BE2C (cell line): Measurements from ENCODE around the gene SNN.

Experiments used
- DNase-seq: peaks from one replicate; pipeline ENCODE4 v3.0.0-alpha.2; 2020
- H3K27me3 ChIP-seq: fragments of 250-450 bp; sonication (Bioruptor Pico); 2 replicates; pipeline ENCODE4 v1.5.1; 2020; ENCODE audit warnings: mild to moderate bottlenecking
- H3K36me3 ChIP-seq: fragments of 250-450 bp; sonication (Bioruptor Pico); 2 replicates; pipeline ENCODE4 v1.5.1; 2020; ENCODE audit warnings: mild to moderate bottlenecking
- H3K4me1 ChIP-seq: fragments of 250-450 bp; sonication (Bioruptor Pico); 2 replicates; pipeline ENCODE4 v1.5.1; 2020
- H3K4me3 ChIP-seq: 2 replicates; pipeline ENCODE4 v1.5.1; 2011; ENCODE audit warnings: low read depth, low read length
- H3K9me3 ChIP-seq: fragments of 250-450 bp; sonication (Bioruptor Pico); 2 replicates; pipeline ENCODE4 v1.5.1; 2020
- CTCF ChIP-seq: IDR thresholded peaks from 2 replicates; pipeline ENCODE4 v1.5.1; 2012; ENCODE audit warnings: mild to moderate bottlenecking, low read depth, low read length

The SNN gene

GRCh38 chr16:11632455-11632939 lies 35.8 kb upstream of the SNN start:
- no peak for TF ChIP-seq CTCF
- Histone ChIP-seq H3K36me3 (no peaks in the 10 kb centered on the region), H3K27me3 (no peaks in the 10 kb centered on the region), H3K4me1 (no peaks in the 10 kb centered on the region), H3K9me3 (no peaks in the 10 kb centered on the region), H3K4me3 (no peak overlapping the region)
- DNase-seq, result no peak

GRCh38 chr16:11633113-11633512 lies 35.1 kb upstream of the SNN start:
- H3K4me1 ChIP-seq, result no peaks in the 10 kb centered on the region

GRCh38 chr16:11634312-11634711 lies 33.9 kb upstream of the SNN start:
- Histone ChIP-seq H3K36me3 (no peaks in the 10 kb centered on the region), H3K9me3 (no peaks in the 10 kb centered on the region), H3K4me1 (no peaks in the 10 kb centered on the region), H3K27me3 (no peaks in the 10 kb centered on the region), H3K4me3 (no peak overlapping the region)
- no peak for DNase-seq
- TF ChIP-seq CTCF, result no peak

More at GRCh38 chr16:11633113-11633512, 35.1 kb upstream of the SNN start:
- H3K36me3 ChIP-seq, result no peaks in the 10 kb centered on the region
- no peaks in the 10 kb centered on the region for H3K9me3 ChIP-seq
- H3K27me3 ChIP-seq, result no peaks in the 10 kb centered on the region
- DNase-seq, result no peak
- no peak overlapping the region for H3K4me3 ChIP-seq
- TF ChIP-seq CTCF, result no peak

GRCh38 chr16:11635113-11635652 lies 33.1 kb upstream of the SNN start:
- Histone ChIP-seq H3K9me3 (no peaks in the 10 kb centered on the region), H3K4me1 (no peaks in the 10 kb centered on the region; the same call in 1 of the 2 replicates), H3K4me3 (no peak overlapping the region), H3K27me3 (no peaks in the 10 kb centered on the region), H3K36me3 (no peaks in the 10 kb centered on the region)
- TF ChIP-seq CTCF, result no peak
- no peak for DNase-seq

GRCh38 chr16:11635679-11636171 lies 32.5 kb upstream of the SNN start:
- H3K4me3 ChIP-seq, result no peak overlapping the region
- H3K36me3 ChIP-seq, result no peaks in the 10 kb centered on the region
- no peak for DNase-seq
- H3K9me3 ChIP-seq, result no peaks in the 10 kb centered on the region
- H3K4me1 ChIP-seq, result no peaks in the 10 kb centered on the region; the same call in 1 of the 2 replicates
- no peak for TF ChIP-seq CTCF
- H3K27me3 ChIP-seq, result no peaks in the 10 kb centered on the region

GRCh38 chr16:11636172-11636721 lies 32.0 kb upstream of the SNN start:
- TF ChIP-seq CTCF, result no peak
- H3K27me3 ChIP-seq, result no peaks in the 10 kb centered on the region
- no peak overlapping the region for H3K4me3 ChIP-seq
- no peaks in the 10 kb centered on the region for H3K36me3 ChIP-seq
- no peaks in the 10 kb centered on the region; the same call in 1 of the 2 replicates for H3K4me1 ChIP-seq
- H3K9me3 ChIP-seq, result no peaks in the 10 kb centered on the region
- no peak for DNase-seq
